ENCODE results near the gene FBP2. TPM values are rescaled to one million over a fixed set of nuclear protein-coding genes. Genes with fewer than 3 reads are reported as not detected.

Gene FBP2
- total and polyA plus RNA-seq, 2 donors (not counting 1 experiment from before 2014, with no cell fraction given) = not detected

- TF ChIP-seq CTCF (conservative IDR thresholded peaks at IDR 0.05 in 1 of 2, IDR thresholded peaks at IDR 0.05 in 1 of 2; ENCODE audit: low read depth in 1 of 2, low read length in 2 of 2) = no peak
- no peak for TF ChIP-seq EZH2 (IDR thresholded peaks at IDR 0.05; ENCODE audit: low read length, missing control alignments)
- no peaks in the 10 kb centered on the region for H3K9me3 ChIP-seq (ENCODE audit: control insufficient read depth, insufficient read depth, low read depth, low read length)
- H3K4me2 ChIP-seq (ENCODE audit: extremely low read depth, insufficient read depth, low read length) = no peak overlapping the region
- H3K36me3 ChIP-seq (ENCODE audit: control insufficient read depth, insufficient read depth, low read length) = no peaks in the 10 kb centered on the region
- H3K9ac ChIP-seq (ENCODE audit: insufficient read depth, low read length) = no peak overlapping the region
- H3K4me1 ChIP-seq (ENCODE audit: control insufficient read depth, extremely low read depth, insufficient read depth, low read length) = no peaks in the 10 kb centered on the region
- H4K20me1 ChIP-seq (ENCODE audit: control insufficient read depth, extremely low read depth, insufficient read depth, low read length) = no peaks in the 10 kb centered on the region
- no peak overlapping the region for H2AFZ ChIP-seq (ENCODE audit: low read length)
- no peak overlapping the region for H3K4me3 ChIP-seq (replicated peaks in 1 of 4; ENCODE audit: control extremely low read depth in 1 of 4, insufficient read depth in 1 of 4, low read depth in 3 of 4, low read length in 4 of 4)
- DNase-seq (ENCODE audit: low read depth in 2 of 2) = no peak
- no peak overlapping the region for H3K27ac ChIP-seq (ENCODE audit: insufficient read depth, low read length)
- H3K79me2 ChIP-seq (ENCODE audit: control insufficient read depth, insufficient read depth, low read length) = no peaks in the 10 kb centered on the region
- H3K27me3 ChIP-seq (ENCODE audit: control insufficient read depth, insufficient read depth, low read length) = no peaks in the 10 kb centered on the region
These were observed 64.7 kb downstream of the FBP2 start for GRCh38 chr9:94528886-94529285.

GRCh38 chr9:94526951-94527350, 66.7 kb downstream of the FBP2 start:
- Histone ChIP-seq H3K4me3 (replicated peaks in 1 of 4; ENCODE audit: control extremely low read depth in 1 of 4, insufficient read depth in 1 of 4, low read depth in 3 of 4, low read length in 4 of 4) (no peak overlapping the region), H3K27ac (ENCODE audit: insufficient read depth, low read length) (no peak overlapping the region), H3K4me1 (ENCODE audit: control insufficient read depth, extremely low read depth, insufficient read depth, low read length) (no peaks in the 10 kb centered on the region), H3K9me3 (ENCODE audit: control insufficient read depth, insufficient read depth, low read depth, low read length) (no peaks in the 10 kb centered on the region), H3K36me3 (ENCODE audit: control insufficient read depth, insufficient read depth, low read length) (no peaks in the 10 kb centered on the region), H3K79me2 (ENCODE audit: control insufficient read depth, insufficient read depth, low read length) (no peaks in the 10 kb centered on the region), H3K4me2 (ENCODE audit: extremely low read depth, insufficient read depth, low read length) (no peak overlapping the region), H3K27me3 (ENCODE audit: control insufficient read depth, insufficient read depth, low read length) (no peaks in the 10 kb centered on the region), H3K9ac (ENCODE audit: insufficient read depth, low read length) (no peak overlapping the region), H4K20me1 (ENCODE audit: control insufficient read depth, extremely low read depth, insufficient read depth, low read length) (no peaks in the 10 kb centered on the region), H2AFZ (ENCODE audit: low read length) (no peak overlapping the region)
- no peak for DNase-seq (ENCODE audit: low read depth in 2 of 2)
- TF ChIP-seq CTCF (conservative IDR thresholded peaks at IDR 0.05 in 1 of 2, IDR thresholded peaks at IDR 0.05 in 1 of 2; ENCODE audit: low read depth in 1 of 2, low read length in 2 of 2) = no peak
- no peak for TF ChIP-seq EZH2 (IDR thresholded peaks at IDR 0.05; ENCODE audit: low read length, missing control alignments)

GRCh38 chr9:94526271-94526670, 67.4 kb downstream of the FBP2 start:
- Histone ChIP-seq H3K4me1 (ENCODE audit: control insufficient read depth, extremely low read depth, insufficient read depth, low read length) (no peaks in the 10 kb centered on the region), H3K27me3 (ENCODE audit: control insufficient read depth, insufficient read depth, low read length) (no peaks in the 10 kb centered on the region), H3K36me3 (ENCODE audit: control insufficient read depth, insufficient read depth, low read length) (no peaks in the 10 kb centered on the region), H3K9ac (ENCODE audit: insufficient read depth, low read length) (no peak overlapping the region), H2AFZ (ENCODE audit: low read length) (no peak overlapping the region), H3K9me3 (ENCODE audit: control insufficient read depth, insufficient read depth, low read depth, low read length) (no peaks in the 10 kb centered on the region), H3K4me3 (replicated peaks in 1 of 4; ENCODE audit: control extremely low read depth in 1 of 4, insufficient read depth in 1 of 4, low read depth in 3 of 4, low read length in 4 of 4) (no peak overlapping the region), H3K4me2 (ENCODE audit: extremely low read depth, insufficient read depth, low read length) (no peak overlapping the region), H3K79me2 (ENCODE audit: control insufficient read depth, insufficient read depth, low read length) (no peaks in the 10 kb centered on the region), H3K27ac (ENCODE audit: insufficient read depth, low read length) (no peak overlapping the region), H4K20me1 (ENCODE audit: control insufficient read depth, extremely low read depth, insufficient read depth, low read length) (no peaks in the 10 kb centered on the region)
- no peak for DNase-seq (ENCODE audit: low read depth in 2 of 2)
- TF ChIP-seq EZH2 (IDR thresholded peaks at IDR 0.05; ENCODE audit: low read length, missing control alignments) (no peak), CTCF (conservative IDR thresholded peaks at IDR 0.05 in 1 of 2, IDR thresholded peaks at IDR 0.05 in 1 of 2; ENCODE audit: low read depth in 1 of 2, low read length in 2 of 2) (no peak)
